Stimulated activated CD8-positive, alpha-beta memory T cell treated with anti-CD3 and anti-CD28 coated beads, Interleukin-15, amount 100 ng/mL, for 4 hours (primary cell): ENCODE data around the gene SFMBT1.

ENCODE experiments used
- DNase-seq, 2 donors: peaks; one replicate each; pipeline ENCODE4 v3.0.0-alpha.2; 2020; ENCODE audit warnings: low read depth in 2 of 2

The SFMBT1 gene

DNA sequence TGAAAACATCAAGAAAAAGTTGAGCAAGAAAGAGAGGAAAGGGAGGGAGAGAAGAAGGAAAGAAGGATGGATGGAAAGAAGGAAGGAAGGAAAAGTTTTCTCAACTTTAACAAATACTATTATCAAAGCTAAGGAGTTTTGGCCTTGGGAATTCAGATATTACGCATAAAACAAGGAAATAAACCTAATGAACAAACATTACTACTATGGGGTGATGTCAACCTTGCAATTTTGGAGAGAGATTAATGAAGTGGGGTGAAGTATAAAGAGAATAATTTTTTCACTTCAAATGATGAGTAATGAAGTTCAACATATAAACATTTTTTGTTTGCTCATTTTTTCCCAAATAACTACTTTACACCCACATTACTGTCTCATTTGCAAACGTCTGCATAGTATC, 55.2 kb downstream of the SFMBT1 start:
- no peak for DNase-seq

DNA sequence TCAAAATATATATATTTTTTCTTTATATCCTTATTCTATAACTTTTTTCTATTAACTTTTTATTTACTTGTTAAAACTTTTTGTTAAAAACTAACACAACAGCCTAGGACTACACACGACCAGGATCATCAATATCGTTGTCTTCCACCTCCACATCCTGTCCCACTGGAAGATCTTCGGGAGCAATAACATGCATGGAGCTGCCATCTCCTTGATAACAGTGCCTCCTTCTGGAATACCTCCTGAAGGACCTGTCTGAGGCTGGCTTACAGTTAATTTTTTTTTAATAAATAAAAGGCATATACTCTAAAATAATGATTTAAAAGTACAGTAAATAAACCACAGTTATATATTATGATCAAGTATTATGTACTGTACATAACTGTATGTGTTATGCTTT, 58.9 kb downstream of the SFMBT1 start:
- DNase-seq, result no peak

DNA sequence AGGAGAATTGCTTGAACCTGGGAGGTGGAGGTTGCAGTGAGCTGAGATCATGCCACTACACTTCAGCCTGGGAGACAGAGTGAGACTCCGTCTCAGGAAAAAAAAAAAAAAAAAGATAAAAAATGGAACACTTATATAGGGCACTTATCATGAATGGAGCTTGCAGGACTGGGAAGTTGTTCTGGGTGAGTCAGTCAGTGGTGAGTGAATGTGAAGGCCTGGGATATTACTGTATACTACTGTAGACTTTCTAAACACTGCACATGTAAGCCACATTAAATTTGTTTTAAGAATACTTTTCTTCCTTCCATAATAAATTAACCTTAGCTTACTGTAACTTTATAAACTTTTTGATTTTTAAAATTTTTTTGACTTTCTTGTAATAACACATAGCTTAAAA, 59.8 kb downstream of the SFMBT1 start:
- no peak for DNase-seq

DNA sequence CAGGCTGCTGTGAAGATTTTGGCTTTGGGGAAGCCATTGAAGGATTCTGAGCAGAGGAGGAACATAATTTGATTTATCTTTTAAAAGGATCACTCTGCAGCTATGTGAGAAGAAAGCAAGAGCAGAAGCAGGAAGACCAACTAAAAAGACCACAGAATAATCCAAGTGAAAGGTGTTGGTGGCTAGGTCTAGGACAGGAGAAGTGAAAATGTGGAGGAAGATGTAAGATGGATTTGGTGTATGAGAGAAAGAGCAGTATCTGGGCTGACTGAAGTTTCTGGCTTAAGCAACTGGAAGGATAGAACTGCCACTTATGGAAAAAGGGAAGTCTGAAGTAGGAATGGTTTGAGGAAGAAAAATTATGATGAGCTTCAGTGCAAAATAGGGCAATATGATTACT, 62.0 kb downstream of the SFMBT1 start:
- DNase-seq, result no peak

DNA sequence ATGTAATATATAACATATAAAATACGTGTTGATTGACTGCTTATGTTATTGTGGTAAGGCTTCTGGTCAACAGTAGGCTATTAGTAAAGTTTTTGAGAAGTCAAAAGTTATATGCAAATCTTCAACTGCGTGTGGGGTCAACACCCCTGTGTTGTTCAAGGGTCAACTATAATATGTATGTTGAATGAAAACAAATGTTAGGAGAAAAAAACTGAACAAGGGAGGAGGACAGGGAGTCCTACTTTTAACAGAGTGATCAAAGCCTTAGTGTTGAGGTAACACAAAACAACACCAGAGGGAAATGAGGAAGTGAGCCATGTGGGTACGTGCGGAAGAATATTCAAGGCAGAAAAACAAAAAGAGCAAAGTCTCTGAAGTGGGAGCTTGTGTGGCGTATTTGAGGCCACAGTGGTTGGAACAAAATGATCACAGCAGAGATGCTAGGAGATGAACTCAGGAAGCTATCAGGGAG, 62.5 kb downstream of the SFMBT1 start:
- peak; percentile 19 to 46 for DNase-seq

DNA sequence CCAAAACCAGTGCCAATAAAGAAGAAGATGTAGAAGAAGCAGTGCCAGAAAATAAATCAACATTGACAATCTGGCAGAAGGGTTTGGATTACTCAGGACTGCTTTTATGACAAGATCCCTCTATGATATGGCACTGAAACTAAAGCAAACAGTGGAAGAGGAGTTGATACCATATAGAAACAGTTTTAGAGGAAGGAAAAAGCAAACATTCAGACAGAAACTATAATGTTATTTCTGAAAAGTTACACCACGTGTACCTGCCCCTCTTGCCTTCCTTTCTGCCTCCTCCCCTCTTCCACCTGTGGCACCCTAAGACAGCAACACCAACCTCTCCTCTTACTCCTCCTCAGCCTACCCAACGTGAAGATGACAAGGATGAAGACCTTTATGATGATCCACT, 63.0 kb downstream of the SFMBT1 start:
- DNase-seq, result no peak

DNA sequence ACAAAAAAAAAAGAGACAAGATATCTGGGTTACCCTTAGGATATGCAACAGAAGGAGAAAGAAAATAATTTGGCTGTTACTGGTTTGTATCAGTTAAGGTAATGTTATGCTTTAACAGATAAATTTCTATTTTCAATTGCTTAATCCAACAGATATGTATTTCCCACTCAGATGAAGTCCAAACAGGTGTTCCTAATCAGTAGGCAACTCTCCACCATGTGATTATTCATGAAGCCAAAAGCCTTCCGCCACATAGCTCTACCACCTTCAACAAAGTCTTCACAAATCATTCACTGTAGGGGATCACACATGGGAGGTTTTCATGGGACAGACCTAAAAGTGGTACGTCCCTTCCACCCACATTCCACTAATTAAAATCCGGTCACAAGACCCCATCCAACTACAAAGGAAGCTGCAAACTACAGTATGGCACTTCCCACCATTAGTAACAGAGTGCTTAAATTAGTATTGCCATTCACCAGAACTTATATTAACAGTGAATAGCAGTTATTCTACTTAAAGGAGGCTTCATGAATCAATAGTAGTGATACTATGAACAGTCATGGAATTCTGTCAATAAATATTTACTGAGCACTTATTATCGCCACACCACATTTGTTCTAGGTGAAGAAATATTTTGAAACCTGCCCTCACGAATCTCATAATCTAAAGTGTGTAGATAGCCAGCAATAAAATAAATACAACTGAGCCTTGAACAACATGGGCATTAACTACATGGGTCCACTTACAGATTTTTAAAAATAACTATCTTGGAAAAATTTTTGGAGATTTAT, 66.5 kb downstream of the SFMBT1 start:
- DNase-seq, result no peak

DNA sequence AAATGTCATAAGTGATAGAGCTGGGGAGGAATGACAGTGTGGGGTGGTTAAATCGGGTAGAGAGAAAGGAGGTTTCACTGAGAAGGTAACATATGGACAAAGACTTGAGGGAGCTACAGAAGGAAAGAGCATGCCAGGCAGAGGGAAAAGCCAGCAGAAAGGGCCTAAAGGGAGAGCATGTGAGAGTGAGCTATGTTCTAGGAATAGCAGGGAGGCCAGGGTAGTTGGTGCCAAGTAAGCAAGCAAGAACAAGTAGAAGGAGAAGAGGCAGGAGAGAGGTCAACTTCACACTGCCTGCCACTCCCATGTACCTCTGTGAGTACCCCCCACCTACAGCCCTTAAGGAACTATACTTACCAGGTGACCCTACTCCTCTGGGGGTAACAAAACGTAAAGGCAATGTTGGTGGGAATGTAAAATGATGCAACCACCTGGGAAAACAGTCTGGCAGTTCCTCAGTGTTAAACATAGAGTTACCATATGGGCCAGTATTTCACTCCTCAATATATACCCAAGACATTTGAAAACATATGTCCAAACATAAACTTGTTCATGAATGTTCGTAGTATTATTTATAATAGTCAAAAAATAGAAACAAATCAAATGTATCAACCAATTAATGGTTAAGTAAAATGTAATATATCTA, 67.6 kb downstream of the SFMBT1 start:
- no peak for DNase-seq

DNA sequence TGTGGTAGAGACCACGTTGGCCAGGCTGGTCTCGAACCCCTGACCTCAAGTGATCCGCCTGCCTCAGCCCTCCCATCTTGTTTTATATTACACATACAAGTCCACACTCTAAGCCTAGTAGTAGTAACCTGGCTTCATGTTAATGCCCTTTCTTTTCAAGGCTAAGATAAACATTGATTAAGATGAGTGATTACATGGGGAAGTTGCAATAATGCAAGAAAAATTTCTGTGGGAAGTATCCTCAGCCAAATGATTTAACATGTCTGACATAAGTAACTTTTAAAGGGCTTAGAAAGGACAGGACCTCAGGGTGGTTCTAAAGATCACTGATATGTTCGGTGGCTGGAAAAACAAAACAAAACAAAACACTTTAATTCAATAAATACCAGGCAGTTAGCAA, 72.1 kb downstream of the SFMBT1 start:
- DNase-seq, result no peak

DNA sequence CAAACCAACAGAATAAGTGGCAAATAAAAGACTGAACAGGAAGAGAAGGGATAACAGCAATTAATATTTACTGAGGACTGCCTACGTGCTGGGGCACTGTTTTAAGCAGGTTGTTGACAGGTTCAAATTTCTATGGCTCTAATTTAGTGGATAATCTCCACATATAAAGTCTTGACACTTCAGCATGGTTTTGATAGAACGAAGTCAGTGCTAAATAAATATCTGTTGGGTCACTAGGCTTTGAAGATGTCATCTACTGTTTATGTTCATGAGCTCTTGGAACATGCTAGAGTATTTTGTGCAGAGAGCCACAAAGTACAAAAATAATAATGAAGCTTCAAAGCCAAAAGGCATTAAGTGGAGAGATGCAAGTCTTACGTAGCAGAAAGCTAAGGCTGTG, 74.0 kb downstream of the SFMBT1 start:
- no peak for DNase-seq

DNA sequence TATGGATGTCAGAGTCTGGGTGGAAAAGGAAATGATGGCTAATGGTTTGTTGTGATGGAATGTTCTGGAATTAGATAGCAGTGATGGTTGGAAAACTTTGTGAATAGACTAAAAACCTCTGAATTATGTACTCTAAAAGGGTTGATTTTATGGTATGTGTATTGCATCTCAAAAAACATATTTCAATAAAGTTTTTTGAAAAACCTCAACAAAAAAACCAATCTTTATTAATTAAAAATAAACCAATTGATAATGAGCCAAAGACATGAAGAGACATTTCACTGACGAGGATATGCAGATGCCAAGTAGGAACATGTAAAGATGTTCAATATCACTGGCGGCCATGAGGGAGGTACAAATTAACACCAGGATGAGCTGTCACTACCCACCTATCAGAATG, 78.5 kb downstream of the SFMBT1 start:
- no peak for DNase-seq

DNA sequence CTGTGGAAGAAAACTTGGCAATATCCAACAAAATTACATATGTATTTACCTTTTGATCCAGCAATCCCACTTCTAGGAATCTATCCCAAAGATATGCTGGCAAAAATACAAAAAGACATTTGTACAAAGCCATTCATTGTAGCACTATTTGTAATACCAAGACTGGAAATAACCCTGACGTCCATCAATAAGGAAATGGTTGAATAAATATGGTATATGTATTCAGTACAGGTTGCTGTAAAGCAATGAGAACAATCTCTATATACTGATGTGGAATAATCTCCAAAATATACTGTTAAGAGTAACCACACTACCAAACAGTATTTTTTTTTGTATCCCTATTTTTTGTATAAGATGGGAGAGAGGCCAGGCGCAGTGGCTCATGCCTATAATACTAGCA, 83.7 kb downstream of the SFMBT1 start:
- no peak for DNase-seq

DNA sequence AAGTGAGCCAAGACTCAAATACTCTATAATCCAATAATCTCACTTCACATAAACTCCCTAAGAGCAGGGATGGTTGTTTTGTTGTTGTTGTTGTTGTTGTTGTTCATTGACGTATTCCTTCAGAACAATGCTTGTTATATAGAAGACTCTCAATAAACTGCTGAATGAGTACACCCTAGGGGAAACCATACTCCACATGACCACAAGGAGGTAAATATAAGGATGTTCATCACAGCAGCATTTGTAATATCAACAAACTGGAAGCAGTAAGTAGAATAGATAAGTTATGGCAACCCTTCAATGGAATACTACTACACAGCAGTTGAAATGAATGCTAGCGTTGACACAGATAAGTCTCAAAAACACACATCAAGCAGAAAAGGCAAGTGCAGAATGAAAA, 86.1 kb downstream of the SFMBT1 start:
- no peak for DNase-seq

DNA sequence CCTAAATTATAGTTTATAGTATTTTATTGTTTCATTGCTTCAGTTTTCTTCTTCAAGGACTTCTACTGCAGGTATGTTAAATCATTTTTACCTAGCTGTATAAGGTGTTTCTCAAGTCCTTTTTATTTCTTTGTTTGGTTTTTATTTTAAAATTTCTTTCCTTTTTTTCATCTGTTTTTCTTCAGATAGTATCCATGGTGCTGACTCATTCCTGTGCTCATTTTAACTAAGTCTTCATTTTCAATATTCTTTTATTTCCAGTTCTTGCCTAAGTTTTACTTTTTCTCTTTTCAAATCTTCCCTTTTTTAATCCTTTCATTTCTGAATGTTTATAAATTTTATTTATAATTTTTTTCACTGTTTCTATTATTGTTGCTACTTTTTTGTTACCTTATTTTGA, 106.3 kb downstream of the SFMBT1 start:
- DNase-seq, result no peak

DNA sequence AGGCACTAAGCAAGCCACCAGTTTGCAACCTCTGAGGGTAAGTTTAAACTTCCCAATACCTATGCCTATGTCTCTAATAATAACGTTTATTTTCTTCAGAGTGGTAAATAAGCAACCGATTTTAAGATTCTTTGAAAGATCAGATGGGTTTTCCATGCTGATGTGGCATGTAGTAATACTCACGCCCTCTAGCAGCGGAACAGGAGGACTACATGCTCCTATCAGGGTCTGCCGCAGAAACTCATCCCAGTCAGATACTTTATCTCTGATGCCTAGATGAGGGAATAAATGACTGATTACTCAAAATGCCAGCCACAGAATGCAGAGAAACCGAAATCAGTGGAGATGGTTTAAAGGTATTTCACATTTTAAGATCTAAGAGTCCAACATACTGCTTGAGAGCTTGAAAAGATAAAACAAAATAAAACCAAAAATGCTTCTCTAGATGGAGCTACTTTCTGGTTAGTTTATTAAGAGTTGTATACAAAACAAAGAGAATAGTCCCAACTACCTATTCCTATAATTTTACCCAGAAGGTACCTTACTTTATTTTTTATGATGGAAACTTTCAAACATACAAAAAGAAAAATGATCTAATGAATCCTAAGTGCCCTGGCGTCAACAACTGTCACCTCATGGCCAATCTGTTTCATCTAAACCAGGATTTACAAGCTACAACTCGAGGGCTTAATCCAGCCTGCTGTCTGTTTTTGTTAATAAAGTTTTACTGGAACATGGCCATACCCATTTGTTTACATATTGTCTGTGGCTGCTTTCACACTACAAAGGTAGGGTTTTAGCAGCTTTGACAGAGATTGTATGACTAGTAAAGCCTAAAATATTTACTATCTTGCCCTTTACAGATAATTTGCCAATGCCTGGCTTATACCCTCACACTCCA, 111.0 kb downstream of the SFMBT1 start:
- peak; percentile 7 to 22 for DNase-seq

DNA sequence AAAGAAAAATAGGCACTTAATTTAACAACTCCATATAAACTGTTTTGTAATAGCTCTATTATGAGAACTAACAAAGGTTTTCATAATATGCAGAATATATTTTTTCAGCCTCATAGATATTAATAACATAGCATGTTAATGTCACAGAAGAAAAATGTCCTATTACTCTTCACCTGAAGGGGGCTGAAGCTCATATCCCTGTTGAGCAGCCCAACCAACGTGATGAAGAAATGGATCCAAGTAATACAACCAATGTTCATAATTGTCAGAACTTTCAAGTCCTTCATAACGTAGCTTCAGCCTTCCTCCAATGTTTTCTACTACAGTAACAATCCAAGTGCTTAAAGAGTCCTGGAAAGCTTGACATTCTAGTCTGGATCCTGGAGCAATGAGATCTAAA, 114.0 kb downstream of the SFMBT1 start:
- DNase-seq, result no peak

DNA sequence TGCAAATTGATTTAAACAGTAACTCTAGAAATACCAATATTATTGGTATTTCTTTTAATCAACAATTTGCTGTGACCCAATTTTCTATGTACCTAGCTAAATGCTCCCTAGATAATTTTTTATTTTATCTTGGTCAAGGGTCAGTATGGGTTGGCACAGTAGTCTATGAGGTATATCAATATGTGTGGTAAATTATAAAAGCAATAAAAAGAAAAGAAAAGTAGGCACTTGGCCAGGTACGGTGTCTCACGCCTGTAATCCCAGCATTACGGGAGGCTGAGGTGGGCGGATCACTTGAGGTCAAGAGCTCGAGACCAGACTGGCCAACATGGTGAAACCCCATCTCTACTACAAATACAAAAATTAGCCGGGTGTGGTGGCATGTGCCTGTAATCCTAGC, 114.5 kb downstream of the SFMBT1 start:
- no peak for DNase-seq

DNA sequence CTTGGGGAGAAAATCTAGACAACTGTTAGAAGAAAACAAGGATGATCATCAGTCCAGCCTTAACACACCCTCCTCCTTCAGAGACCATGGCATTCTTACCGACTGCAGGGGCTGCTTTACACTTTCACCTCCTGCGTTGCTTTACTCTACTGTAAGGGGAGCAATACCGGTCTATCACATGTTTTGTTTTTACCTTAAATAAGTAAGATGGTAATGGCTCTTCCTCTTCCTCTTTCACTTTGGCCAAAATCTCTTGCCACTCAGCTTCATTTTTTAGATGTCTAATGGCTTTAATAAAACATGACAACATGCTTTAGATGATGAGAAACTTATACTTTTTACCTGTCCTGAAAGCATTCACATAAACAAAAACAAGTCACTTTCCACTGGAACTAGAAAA, 115.1 kb downstream of the SFMBT1 start:
- no peak for DNase-seq

DNA sequence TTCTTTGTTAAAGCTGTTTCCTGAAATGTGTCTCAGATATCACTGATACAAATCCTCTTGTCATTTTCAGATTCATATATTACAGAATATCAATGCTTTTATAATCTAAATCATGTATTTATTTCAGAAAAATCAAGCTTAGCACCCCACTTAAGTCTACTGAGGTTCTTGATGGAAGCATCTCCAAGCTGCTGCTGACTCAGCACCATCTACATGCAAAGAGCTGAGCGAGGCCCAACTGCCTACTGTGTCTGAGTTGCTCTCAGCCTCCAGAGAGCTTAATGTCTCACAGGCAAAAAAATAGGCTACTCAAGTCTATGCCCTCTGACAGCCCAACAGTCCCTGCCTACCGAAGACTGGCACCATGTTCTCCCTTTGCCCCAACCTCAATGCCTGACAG, 119.3 kb downstream of the SFMBT1 start:
- no peak for DNase-seq

DNA sequence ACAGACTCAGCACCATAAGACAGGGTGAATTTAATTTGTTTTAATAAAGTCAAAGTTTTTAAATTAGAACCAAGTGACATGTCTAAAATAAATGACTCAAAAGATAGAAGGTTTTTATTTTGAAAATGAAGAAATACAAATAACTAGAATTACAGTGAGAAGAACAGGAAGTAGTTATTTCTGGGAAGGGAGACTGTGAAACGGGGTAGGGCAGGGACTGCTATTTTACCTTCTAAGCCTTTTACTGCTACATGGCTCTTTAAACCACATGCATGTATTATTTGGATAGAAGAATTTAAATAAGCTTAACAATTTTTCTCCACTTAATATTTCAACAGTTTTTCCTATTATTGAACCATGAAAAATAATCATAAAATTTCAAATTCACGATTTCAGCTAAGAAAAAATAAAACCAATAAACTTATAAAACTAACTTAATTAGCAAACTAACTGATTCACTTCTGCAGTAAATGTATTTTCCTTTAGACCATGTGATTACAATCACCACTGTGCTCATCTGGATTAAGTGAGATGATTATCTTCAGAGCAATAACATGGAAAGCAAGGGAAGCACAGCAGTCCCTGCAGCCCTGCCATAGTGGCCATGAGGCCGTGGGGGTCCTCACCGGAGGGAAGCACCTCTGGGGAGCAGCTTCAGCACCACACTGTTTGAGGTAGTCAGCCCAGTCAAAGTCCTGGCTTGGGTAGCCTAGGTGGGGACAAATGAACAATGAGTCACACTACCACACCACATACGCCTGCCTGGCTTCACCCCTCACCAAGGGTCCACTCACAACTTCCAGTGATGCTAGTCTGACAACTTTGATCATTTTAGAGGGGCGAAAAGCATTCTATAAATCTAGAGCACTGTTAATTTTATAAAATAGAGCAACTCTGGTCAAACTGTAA, 120.2 kb downstream of the SFMBT1 start:
- DNase-seq, result no peak

DNA sequence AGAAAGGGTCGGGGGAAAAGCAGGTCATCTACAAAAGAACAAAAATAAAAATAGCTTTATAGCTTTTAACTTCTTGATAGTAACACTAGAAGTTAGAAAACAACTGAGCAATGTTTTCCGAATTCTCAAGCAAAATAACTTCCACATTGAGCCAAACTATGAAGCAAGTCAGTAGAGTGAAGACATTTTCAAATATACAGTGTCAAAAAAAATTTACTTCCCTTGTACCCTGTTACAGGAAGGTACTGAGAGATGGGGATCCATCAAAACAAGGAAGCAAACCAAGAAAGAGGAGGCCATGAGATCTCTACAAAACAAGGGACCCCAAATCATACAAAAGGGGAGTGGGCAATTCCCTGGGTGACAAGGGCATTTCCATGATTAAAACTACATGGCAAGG, 121.9 kb downstream of the SFMBT1 start:
- no peak for DNase-seq
